Measurements from ENCODE around the gene SYT11.
A peak's percentile ranks its signal among the peaks of the same experiment; 100 is the strongest.
"Not testable (repeated sequence)": the region's sequence is repeated elsewhere in the genome, so short reads cannot be mapped to it uniquely, and the experiment has no call there.

SYT11 gene

GRCh38 chr1:155896476-155896875, 37.1 kb downstream of the SYT11 start:
- not testable (repeated sequence) for DNase-seq (ENCODE audit: low read depth in 4 of 4, low spot score in 1 of 4)

- DNase-seq (ENCODE audit: low read depth in 4 of 4, low spot score in 1 of 4), result no peak
Observed at GRCh38 chr1:155897746-155898145, 38.4 kb downstream of the SYT11 start.

GRCh38 chr1:155898888-155899287, 39.5 kb downstream of the SYT11 start:
- no peak for DNase-seq (ENCODE audit: low read depth in 4 of 4, low spot score in 1 of 4)

- no peak for DNase-seq (ENCODE audit: low read depth in 4 of 4, low spot score in 1 of 4)
Observed at GRCh38 chr1:155899683-155900082, 40.3 kb downstream of the SYT11 start.

GRCh38 chr1:155900161-155900560, 40.8 kb downstream of the SYT11 start:
- DNase-seq (ENCODE audit: low read depth in 4 of 4, low spot score in 1 of 4), result no peak

GRCh38 chr1:155904261-155904660, 44.9 kb downstream of the SYT11 start:
- no peak for DNase-seq (ENCODE audit: low read depth in 4 of 4, low spot score in 1 of 4)

GRCh38 chr1:155909894-155910293, 50.5 kb downstream of the SYT11 start:
- DNase-seq (ENCODE audit: low read depth in 4 of 4, low spot score in 1 of 4), result no peak

GRCh38 chr1:155910621-155911121, 51.3 kb downstream of the SYT11 start:
- DNase-seq (ENCODE audit: low read depth in 4 of 4, low spot score in 1 of 4), result no peak

- DNase-seq (ENCODE audit: low read depth in 4 of 4, low spot score in 1 of 4), result peak; percentile 70 to 81 (median 72)
Observed at GRCh38 chr1:155911156-155912055, 52.0 kb downstream of the SYT11 start, which contains the start of gene RIT1. TSS of gene RIT1 (minus strand) at chr1:155911349. CDS start at chr1:155910761, 588 bp downstream.

GRCh38 chr1:155912056-155912536, 52.7 kb downstream of the SYT11 start:
- DNase-seq (ENCODE audit: low read depth in 4 of 4, low spot score in 1 of 4), result no peak

GRCh38 chr1:155913969-155914757, 54.8 kb downstream of the SYT11 start:
- no peak for DNase-seq (ENCODE audit: low read depth in 4 of 4, low spot score in 1 of 4)

- DNase-seq (ENCODE audit: low read depth in 4 of 4, low spot score in 1 of 4), result no peak
Observed at GRCh38 chr1:155918660-155919059, 59.3 kb downstream of the SYT11 start.

GRCh38 chr1:155919801-155920200, 60.4 kb downstream of the SYT11 start:
- no peak for DNase-seq (ENCODE audit: low read depth in 4 of 4, low spot score in 1 of 4)

GRCh38 chr1:155920717-155921116, 61.4 kb downstream of the SYT11 start:
- no peak for DNase-seq (ENCODE audit: low read depth in 4 of 4, low spot score in 1 of 4)

GRCh38 chr1:155925506-155925905, 66.1 kb downstream of the SYT11 start:
- no peak for DNase-seq (ENCODE audit: low read depth in 4 of 4, low spot score in 1 of 4)

GRCh38 chr1:155929057-155929456, 69.7 kb downstream of the SYT11 start:
- DNase-seq (ENCODE audit: low read depth in 4 of 4, low spot score in 1 of 4), result no peak

- DNase-seq (ENCODE audit: low read depth in 4 of 4, low spot score in 1 of 4), result not testable (repeated sequence)
Observed at GRCh38 chr1:155930725-155931124, 71.4 kb downstream of the SYT11 start.

GRCh38 chr1:155931332-155932038, 72.1 kb downstream of the SYT11 start:
- DNase-seq (ENCODE audit: low read depth in 4 of 4, low spot score in 1 of 4), result no peak

- DNase-seq (ENCODE audit: low read depth in 4 of 4, low spot score in 1 of 4), result no peak
Observed at GRCh38 chr1:155932081-155932480, 72.7 kb downstream of the SYT11 start.

- no peak for DNase-seq (ENCODE audit: low read depth in 4 of 4, low spot score in 1 of 4)
Observed at GRCh38 chr1:155932487-155932886, 73.1 kb downstream of the SYT11 start.

GRCh38 chr1:155933591-155934096, 74.3 kb downstream of the SYT11 start:
- no peak for DNase-seq (ENCODE audit: low read depth in 4 of 4, low spot score in 1 of 4)
